GM19035 (cell line): ENCODE data around the gene SRC.

Experiments used
- ATAC-seq: cut with Tn5 transposase; IDR thresholded peaks from one replicate; pipeline ENCODE4 v1.9.1; 2021; ENCODE audit not compliant: unreplicated experiment

The SRC gene

DNA sequence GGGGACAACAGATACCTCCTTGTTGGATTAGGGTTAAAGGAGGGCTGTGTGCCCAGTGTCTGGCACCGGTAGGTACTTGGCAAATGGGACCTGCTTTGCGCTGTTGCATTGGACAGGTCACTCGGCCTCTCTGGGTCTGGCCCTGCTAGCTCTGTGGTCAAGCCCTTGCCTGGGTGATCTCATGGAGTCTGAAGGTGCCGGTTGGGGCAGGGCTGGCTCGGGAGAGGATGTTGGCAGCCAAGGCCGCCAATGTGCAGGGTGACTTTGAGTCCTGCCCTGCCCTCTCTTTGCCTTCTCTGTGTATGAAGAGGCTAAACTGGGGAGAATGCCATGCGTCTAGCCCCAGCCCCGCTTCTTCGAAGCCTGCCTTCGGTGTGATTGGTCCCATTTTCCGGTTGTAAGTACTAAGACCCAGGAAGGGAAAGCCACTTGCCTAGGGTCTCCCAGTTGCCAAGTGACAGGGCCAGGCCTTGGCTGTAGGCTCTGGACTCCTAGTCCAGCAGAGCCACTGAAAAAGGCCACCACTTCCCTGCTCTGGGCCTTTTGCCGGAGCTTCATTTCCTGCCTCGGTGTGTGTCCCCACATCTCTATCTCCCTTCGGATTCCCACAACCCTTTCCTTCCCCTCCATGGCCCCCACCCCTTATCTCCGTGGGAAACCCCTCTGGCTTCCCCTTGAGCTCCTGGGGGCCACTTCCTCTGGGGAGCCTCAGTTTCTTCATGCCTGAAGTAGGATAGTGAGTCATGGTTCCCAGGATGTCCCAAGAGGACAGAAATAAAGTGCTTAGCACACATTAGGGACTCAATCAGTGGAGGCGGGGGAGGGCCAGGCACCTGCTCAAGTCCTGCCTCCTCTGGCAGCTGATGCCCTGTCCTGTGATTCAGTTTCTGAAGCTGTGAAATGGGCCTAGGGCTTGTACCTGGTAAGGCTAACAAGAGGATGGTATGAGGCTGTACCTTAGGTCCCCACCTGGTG is 3.9 kb downstream of the SRC start:
- no peak for ATAC-seq

DNA sequence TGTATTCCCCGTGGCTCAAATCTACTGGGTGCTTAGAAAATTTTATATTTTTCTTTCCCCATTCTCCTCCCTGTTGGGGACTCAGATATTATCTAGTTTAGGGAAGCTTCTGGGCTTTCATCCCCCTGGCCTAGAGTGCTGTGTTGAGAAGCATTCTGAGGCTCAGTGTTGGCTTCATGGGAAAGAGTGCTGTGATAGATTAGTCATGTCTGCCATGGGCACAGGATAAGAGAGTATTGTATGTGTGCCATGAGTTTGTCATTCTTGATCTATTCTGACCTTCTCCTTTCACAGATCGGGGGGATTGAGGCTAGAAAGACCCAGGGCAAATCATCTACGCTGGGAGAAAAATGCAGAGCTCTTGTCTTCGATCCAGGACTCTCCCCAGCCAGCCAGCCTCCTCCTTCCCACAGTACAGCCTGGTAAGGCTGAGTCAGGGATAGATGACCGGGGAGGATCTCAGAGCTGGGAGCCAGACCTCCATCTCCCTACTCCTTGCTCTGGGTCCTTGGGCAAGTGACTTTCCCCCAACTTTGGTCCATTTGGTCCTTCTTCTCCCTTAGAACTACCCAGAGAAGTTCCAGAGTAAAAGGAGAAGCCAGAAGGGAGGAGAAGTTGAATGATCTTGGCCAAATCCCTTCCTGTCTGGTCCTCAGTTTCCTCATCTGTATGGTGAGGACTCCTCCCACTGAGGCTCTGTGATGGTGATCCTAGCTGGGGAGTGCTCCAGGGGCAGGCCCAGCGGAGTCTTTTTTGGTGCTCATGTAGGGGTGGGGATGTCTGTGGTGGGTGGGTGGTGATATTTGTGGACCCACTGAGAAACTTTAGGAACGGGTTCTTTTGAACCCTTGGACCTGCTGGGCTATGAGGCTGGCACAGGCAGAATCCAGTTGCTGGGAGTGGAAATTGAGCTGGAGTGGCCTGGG is 5.0 kb downstream of the SRC start:
- ATAC-seq, result no peak

- ATAC-seq, result no peak
These were observed 6.0 kb downstream of the SRC start for GRCh38 chr20:37351689-37352607.

GRCh38 chr20:37352608-37352980 is 6.7 kb downstream of the SRC start:
- no peak for ATAC-seq

DNA sequence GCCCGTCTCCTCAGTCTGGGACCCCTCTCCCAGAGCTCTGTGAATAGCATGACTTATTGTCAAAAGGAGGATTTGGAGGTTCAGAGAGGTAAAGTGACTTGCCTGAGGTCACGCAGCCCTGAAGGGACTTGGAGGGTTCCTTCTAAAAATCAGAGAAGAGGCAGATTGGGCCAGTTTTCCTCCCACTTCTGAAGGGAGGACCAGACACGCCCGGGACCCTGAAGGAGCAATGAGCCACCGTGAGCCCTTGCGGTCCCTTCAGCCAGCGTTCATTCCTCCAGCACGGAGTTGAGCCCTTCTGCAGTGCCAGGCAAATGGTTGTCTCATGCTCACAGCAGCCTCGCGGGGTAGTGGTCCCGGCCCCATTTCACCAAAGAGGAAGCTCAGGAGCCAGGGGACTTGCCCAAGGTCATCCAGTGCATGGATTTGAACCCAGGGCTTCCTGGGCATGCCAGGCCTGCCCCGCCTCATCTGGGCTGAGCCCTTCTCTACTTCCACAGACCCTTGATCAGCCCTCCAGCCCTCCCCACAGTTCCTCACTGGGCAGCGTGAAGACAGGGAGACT is 7.4 kb downstream of the SRC start:
- ATAC-seq, result no peak

- no peak for ATAC-seq
These were observed 8.6 kb downstream of the SRC start for GRCh38 chr20:37354210-37355195.

- no peak for ATAC-seq
These were observed 9.6 kb downstream of the SRC start for GRCh38 chr20:37355252-37356180.

- no peak for ATAC-seq
These were observed 10.4 kb downstream of the SRC start for GRCh38 chr20:37356387-37356786.

DNA sequence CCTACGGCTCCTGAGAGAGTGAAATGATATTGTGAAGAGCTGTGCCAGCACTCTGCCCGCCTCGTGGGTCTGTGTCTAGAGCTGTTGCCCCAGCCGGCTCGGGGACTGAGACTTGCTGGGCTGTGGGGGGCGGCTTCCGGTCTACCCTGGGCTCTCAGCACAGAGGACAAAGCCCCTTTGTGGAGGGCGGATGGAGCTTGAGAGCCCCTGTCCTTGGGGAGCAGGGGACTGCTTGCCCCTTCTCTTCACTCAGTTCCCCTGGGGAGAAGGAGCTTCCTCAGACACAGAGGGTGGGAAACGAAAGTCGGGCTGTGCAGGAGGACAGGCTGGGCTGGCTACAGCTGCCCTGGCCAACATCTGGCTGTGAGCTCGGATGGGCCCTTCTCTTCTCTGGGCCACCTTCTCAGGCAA is 11.0 kb downstream of the SRC start:
- ATAC-seq, result no peak

DNA sequence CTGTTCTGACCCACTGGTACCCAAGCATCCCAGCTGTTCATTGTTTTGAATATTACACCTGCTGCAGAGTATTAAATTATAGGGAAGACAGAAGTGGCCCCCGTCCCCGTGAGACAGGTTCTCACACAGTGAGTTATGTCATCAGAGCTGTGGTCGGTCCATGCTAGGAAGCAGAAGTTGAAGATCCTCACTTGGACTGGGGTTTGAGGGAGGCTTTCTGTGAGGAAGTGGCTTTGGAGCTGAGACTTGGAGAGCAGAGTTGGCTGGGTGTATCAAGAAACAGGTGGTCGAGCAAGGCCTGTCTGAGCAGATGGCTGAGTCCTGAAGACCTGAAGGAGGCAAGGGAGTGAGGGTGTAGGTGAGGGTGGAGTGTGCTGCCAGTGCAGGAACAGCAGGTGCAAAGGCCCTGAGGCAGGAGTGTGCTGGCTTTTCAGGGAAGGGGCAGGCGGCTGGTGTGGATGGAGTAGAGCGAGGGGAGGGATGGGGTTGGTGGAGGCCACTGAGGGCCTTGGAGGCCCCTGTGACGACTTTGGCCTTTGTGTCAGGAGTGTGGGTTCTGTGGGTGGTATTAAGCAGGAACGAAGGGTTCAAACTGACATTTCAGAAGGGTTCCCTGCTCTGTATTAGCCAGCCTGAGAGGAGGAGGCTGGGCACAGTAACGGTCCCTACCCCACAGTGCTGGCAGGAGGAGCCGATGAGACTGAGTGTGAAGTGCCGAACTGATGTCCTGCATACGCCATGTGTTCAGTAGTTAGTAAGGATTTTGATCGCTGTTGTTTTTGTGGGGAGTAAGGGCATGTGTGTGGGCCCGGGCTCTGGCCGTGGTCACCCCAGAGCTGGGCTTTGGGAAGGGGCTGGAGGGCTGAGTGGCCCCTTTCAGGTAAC is 11.8 kb downstream of the SRC start:
- ATAC-seq, result no peak

GRCh38 chr20:37358366-37359150 is 12.6 kb downstream of the SRC start:
- no peak for ATAC-seq

- no peak for ATAC-seq
These were observed 13.4 kb downstream of the SRC start for GRCh38 chr20:37359331-37359730.

DNA sequence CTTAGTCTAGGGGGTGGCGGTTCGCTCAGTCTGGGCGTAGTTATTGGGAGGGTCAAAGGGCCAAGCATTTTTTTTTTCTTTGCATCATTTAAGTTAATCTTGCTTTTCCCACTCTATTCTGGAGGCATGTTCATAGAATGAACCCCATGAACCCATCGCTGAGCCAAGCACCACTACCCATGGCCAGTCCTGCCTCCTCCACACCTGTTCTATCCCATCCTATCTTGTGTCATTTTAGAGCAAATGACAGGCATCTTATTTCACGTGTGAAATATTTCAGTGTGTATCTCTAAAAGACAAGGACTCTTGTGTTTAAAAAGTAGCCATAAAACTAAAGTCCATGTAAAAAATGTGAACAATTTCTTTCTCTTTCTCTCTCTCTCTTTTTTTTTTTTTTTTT is 13.9 kb downstream of the SRC start:
- ATAC-seq, result no peak

GRCh38 chr20:37360391-37361115 is 14.6 kb downstream of the SRC start:
- ATAC-seq, result no peak

GRCh38 chr20:37361336-37361735 is 15.4 kb downstream of the SRC start:
- no peak for ATAC-seq
